Measurements from ENCODE around the gene SHLD2.
"Not testable (repeated sequence)": the region's sequence is repeated elsewhere in the genome, so short reads cannot be mapped to it uniquely, and the experiment has no call there.

SHLD2 gene

DNA sequence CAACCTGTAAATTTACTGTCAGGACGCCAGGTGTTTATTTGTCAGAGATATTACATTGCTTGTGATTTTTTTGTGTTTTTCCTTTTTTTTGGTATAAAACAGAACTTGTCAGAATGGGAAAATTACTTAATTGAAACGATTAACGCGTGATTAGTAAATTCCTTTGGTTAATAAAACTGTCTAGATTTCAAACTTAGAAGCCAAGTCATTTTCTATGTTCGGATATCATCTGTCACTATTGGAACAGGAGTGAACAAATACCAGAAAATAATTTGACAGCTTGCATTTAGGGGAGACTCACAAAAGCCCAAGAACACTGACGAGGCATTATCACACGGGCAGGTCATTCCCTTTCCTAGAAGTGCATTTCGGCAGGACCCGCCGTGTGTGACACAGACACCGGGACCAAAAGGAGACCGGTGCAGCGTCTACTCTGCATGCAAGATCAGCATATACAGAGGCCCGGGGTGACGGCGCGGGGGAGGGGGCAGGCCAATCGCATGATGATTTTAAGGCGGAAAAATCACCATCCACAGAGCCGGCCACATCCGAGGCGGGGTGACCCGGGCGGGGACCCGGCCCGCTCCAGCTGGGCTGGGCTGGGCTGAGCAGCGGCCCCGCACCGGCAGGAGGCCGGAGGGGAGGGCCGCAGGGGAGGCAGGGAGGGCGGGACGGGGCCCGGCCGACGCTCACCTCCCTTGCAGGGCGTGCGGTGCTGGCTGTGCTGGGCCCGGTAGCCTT lies 1.2 kb upstream of the SHLD2 start:
- ChIA-PET CTCF (interaction anchor here (0.6 to 0.8 kb wide), 2 partner anchors 9 to 114 kb away, joined by 3 read pairs; no protein-coding TSS in a partner anchor), POLR2A (no interaction called here)
- peak; percentile 52 for DNase-seq (ENCODE audit: extremely low spot score)
- TF ChIP-seq, protein P1, sequence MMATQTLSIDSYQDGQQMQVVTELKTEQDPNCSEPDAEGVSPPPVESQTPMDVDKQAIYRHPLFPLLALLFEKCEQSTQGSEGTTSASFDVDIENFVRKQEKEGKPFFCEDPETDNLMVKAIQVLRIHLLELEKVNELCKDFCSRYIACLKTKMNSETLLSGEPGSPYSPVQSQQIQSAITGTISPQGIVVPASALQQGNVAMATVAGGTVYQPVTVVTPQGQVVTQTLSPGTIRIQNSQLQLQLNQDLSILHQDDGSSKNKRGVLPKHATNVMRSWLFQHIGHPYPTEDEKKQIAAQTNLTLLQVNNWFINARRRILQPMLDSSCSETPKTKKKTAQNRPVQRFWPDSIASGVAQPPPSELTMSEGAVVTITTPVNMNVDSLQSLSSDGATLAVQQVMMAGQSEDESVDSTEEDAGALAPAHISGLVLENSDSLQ (IDR thresholded peaks at IDR 0.05), result peak; percentile 3; the same call in 1 of the 2 replicates
- TF ChIP-seq HDGF (IDR thresholded peaks at IDR 0.05; ENCODE audit: borderline replicate concordance), result no peak

DNA sequence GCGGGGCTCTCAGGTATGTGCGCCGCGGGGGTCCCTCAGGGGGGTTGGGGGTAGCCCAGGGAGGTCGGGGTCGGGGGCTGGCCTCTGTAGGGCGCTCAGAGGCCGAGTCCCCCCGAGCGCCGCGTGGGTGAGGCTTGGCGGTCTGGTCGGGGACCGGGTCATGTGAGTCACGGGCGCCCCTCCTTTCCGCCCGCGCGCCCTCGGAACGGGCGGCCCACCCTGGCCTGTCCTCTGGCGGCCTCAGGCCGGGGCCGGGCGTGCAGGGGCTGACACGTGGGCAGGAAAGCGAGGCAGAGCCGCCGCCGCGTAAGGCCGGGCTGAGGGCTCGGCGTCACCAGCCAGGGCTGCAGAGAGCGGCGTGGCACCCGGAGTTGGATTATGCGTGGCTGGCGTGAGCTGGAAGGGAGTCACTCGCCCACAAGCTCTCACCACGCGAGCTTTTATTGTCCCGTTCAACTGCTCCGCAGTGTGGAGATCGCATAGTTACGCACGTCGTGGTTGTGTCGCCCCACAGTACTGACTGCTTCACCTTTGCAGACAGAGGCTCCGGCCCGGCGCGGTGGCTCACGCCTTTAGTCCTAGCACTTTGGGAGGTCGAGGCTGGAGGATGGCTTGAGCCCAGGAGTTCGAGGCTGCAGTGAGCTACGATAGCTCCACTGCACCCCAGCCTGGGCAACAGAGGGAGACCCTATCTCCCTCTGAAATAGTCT lies 385 bp downstream of the SHLD2 start:
- ChIA-PET POLR2A (interaction anchor here (1.0 kb wide), 2 partner anchors 9 to 13 kb away, joined by 3 read pairs; no protein-coding TSS in a partner anchor), CTCF (no interaction called here)
- TF ChIP-seq L3MBTL2 (conservative IDR thresholded peaks at IDR 0.05), result peak; percentile 79
- no peak for TF ChIP-seq ELF4 (IDR thresholded peaks at IDR 0.05)
- no peak for TF ChIP-seq SUZ12 (IDR thresholded peaks at IDR 0.05)
- no peak for TF ChIP-seq FOXK2 (IDR thresholded peaks at IDR 0.05)
- TF ChIP-seq TARDBP (IDR thresholded peaks at IDR 0.05), result peak; percentile 24; the same call in 1 of the 2 replicates
- TF ChIP-seq, protein P1 (IDR thresholded peaks at IDR 0.05), result no peak
- peak; percentile 55 for DNase-seq (ENCODE audit: extremely low spot score)

DNA sequence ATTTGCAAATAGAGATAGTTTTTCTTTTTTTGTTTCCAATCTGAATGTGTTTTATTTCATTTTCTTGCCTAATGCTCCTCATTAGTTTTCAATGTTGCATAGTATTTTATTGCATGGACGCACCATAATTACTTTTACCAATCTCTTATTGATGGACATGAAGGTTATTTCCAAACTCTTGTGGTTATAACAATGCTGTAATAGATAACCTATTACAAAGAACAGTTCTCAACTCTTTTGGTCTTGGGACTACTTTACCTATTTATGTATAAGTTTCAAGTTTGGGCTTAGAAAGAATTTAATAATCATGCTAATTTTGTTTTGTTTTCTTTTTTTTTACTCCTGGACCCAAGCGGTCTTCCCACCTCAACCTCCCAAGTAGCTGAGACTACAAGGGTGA lies 7.0 kb downstream of the SHLD2 start:
- no peak for TF ChIP-seq HDGF (IDR thresholded peaks at IDR 0.05; ENCODE audit: borderline replicate concordance)
- no peak for TF ChIP-seq NFRKB (IDR thresholded peaks at IDR 0.05)
- TF ChIP-seq ELF4 (IDR thresholded peaks at IDR 0.05), result no peak
- TF ChIP-seq CTBP1 (IDR thresholded peaks at IDR 0.05; ENCODE audit: borderline replicate concordance), result no peak
- TF ChIP-seq BHLHE40 (IDR thresholded peaks at IDR 0.05; ENCODE audit: borderline replicate concordance), result no peak
- no peak for TF ChIP-seq FOXK2 (IDR thresholded peaks at IDR 0.05)
- no peak for TF ChIP-seq L3MBTL2 (conservative IDR thresholded peaks at IDR 0.05)
- no peak for TF ChIP-seq TARDBP (IDR thresholded peaks at IDR 0.05)
- no peak for TF ChIP-seq FOXA1 (IDR thresholded peaks at IDR 0.05)
- TF ChIP-seq, protein P1 (IDR thresholded peaks at IDR 0.05), result no peak
- TF ChIP-seq ZNF384 (IDR thresholded peaks at IDR 0.05), result no peak
- TF ChIP-seq SP1 (IDR thresholded peaks at IDR 0.05), result no peak
- TF ChIP-seq ARNT (IDR thresholded peaks at IDR 0.05), result no peak
- no peak for TF ChIP-seq SUZ12 (IDR thresholded peaks at IDR 0.05)
- no peak for TF ChIP-seq FOXM1 (IDR thresholded peaks at IDR 0.05; ENCODE audit: borderline replicate concordance)
- no peak for TF ChIP-seq LEF1 (IDR thresholded peaks at IDR 0.05; ENCODE audit: borderline replicate concordance)
- CTCF ChIA-PET, result no interaction called here
- POLR2A ChIA-PET, result no interaction called here
- no peak for DNase-seq (ENCODE audit: extremely low spot score)

DNA sequence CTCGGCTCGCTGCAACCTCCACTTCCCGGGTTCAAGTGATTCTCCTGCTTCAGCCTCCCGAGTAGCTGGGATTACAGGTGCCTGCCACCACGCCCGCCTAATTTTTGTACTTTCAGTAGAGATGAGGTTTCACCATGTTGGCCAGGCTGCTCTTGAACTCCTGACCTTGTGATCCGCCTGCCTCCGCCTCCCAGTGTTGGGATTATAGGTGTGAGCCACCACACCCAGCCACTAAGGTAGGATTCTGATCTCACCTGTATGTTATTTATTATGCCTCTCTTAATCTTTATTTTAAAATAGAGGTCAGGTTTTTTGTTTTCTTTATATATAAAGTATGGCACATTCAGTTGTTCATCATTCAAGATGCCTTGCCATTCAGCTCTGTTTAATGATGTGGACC lies 9.7 kb downstream of the SHLD2 start:
- POLR2A ChIA-PET; DNase-seq (ENCODE audit: extremely low spot score): not testable (repeated sequence)
- CTCF ChIA-PET, result interaction anchor here (0.6 kb wide), 1 partner anchor 1518 kb away, joined by 3 read pairs; no protein-coding TSS in a partner anchor

DNA sequence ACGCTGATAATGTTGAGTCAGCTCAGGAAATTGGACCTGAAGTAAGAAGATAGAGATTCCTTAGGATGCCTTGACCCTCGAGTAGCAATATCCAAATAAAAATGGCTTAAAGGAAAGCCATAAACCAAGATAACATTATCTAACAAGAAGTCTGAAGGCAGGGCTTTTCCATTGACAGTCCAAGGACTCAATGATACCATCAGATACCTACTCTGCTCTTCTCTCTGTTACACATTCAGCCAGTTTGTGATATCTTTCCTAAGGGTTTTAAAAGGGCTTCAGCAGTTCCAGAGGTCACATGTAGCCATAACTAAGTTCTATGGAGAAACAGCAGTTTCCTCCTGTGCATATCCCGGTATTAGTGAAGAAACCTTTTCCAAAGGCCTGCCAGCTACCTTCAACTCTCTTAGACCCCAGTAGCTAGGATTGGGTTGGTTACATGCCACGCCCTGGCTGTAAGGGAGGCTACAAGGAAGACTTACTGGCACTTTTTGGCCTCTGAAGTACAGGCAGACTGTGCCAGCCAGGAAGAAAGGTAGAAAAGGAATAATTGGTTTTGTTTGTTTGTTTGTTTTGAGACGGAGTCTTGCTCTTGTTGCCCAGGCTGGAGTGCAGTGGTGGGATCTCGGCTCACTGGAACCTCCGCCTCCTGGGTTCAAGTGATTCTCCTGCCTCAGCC lies 10.6 kb downstream of the SHLD2 start:
- no peak for DNase-seq (ENCODE audit: extremely low spot score)
- ChIA-PET POLR2A (no interaction called here), CTCF (no interaction called here)
- TF ChIP-seq ELF4 (IDR thresholded peaks at IDR 0.05) (no peak), FOXK2 (IDR thresholded peaks at IDR 0.05) (no peak), SP1 (IDR thresholded peaks at IDR 0.05) (no peak), TARDBP (IDR thresholded peaks at IDR 0.05) (no peak), LEF1 (IDR thresholded peaks at IDR 0.05; ENCODE audit: borderline replicate concordance) (no peak), ARNT (IDR thresholded peaks at IDR 0.05) (no peak), SUZ12 (IDR thresholded peaks at IDR 0.05) (no peak), L3MBTL2 (conservative IDR thresholded peaks at IDR 0.05) (no peak), ZNF384 (IDR thresholded peaks at IDR 0.05) (no peak), HDGF (IDR thresholded peaks at IDR 0.05; ENCODE audit: borderline replicate concordance) (no peak), BHLHE40 (IDR thresholded peaks at IDR 0.05; ENCODE audit: borderline replicate concordance) (no peak), CTBP1 (IDR thresholded peaks at IDR 0.05; ENCODE audit: borderline replicate concordance) (no peak), FOXA1 (IDR thresholded peaks at IDR 0.05) (no peak), FOXM1 (IDR thresholded peaks at IDR 0.05; ENCODE audit: borderline replicate concordance) (no peak)
- TF ChIP-seq, protein P1 (IDR thresholded peaks at IDR 0.05), result no peak

DNA sequence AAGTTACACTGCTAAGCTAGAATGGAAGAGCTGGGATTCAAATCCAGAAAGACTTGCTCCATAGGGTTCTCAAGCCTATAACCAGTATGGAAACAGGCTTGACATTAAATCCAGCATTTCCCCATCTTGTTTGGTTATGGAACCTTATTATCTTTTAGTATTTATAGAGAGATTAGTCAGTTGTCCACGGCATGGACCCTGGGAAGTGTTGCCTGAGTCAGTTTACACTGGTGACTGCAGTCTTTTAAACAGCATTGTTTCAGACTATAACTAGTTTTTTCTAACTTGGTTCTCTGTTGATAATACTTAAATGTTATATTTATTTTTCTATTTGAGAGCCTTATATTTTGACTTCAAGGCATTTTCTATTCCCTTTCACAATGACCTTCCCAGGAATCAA lies 23.1 kb downstream of the SHLD2 start:
- DNase-seq (ENCODE audit: extremely low spot score); CTCF ChIA-PET; POLR2A ChIA-PET: not testable (repeated sequence)

DNA sequence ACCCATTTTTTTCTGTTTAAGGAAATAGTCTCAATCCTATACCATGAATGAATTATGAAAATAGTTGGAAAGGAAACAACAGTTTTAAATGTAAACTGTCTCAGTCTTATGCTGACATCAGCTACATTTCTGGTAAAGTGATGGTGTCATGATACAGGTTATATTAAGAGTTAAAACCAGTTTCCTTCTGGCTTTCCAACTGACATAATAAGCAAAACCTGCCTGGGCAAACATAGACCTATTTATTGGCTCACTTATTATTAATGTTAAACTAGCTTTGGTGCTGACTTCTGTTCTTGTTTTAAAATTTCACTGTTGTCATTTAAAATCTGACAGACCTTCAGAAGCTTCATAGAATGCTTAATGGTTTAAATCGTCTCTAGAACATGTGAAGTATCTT lies 24.0 kb downstream of the SHLD2 start:
- CTCF ChIA-PET; DNase-seq (ENCODE audit: extremely low spot score); POLR2A ChIA-PET: not testable (repeated sequence)

DNA sequence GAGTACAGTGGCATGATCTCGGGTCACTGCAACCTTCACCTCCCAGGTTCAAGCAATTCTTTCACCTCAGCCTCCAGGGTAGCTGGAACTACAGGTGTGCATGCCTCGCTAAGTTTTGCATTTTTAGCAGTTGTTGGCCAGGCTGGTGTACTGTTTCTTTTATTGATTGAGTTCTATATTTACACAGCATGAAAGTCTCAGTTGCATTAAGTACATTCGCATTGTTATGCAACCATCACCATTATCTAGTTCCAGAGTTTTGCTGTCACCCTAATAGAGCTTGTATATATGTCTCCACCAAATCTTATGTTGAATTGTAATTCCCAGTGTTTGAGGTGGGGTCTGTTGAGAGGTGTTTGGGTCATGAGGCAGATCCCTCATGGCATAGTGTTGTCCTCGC lies 28.3 kb downstream of the SHLD2 start:
- POLR2A ChIA-PET; CTCF ChIA-PET; DNase-seq (ENCODE audit: extremely low spot score): not testable (repeated sequence)

DNA sequence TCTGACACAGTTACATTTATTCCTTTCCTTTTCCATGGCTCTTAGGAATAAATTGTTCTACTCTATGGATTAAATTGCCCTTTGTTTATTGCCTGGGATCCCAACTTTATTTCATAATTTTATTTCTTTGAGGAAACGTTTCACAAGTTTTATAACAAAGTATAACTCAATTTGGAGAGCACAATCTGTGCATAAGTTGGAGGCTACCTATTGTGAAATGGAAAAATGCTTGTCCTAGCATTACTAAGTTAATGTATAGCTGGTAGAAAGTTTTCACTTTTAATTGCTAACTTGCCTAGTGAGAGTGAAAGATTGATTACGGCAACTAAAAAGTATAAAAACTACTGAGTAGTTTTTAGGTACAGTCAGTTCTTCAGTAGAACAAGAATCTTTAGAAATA lies 32.0 kb downstream of the SHLD2 start:
- DNase-seq (ENCODE audit: extremely low spot score); CTCF ChIA-PET; POLR2A ChIA-PET: not testable (repeated sequence)

DNA sequence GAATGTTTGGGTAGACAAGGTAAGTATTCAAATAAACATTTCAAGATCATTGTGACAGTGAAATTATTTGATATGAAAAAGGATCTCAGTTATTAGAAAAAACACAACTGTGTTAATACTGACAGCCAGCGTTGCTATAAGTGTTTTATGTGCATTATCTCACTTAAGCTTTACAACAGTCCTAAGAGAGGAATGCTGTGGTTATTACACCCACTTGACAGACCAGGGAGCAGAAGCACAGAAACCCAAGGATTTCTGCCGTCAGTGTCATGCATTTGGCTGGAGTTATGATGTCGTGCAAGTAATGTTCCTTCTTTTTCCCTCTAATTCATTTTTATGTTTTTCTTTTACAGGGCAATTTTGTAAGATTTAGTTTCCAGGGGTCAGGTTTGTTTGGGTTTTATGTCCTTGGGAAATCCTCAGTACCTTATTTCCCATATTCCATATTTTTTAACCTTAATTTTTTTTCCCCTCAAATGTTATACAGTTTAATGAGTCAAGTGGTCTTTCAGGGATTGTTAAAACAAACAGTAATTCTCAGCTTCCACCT lies 32.7 kb downstream of the SHLD2 start:
- CTCF ChIA-PET; DNase-seq (ENCODE audit: extremely low spot score); POLR2A ChIA-PET: not testable (repeated sequence)

All from HEK293T (cell line).